Neuronal stem cell (in vitro differentiated cells): ENCODE data around the gene INSYN1.
A peak's percentile ranks its signal among the peaks of the same experiment; 100 is the strongest.
"Not testable (repeated sequence)": the region's sequence is repeated elsewhere in the genome, so short reads cannot be mapped to it uniquely, and the experiment has no call there.

Experiments
- DNase-seq: peaks from one replicate; pipeline ENCODE4 v3.0.0-alpha.2; 2013; ENCODE audit warnings: low spot score
- H2AFZ ChIP-seq: one replicate; pipeline ENCODE4 v1.6.1; 2013; ENCODE audit warnings: mild to moderate bottlenecking, low read length, inconsistent platforms
- H2AK5ac ChIP-seq: 2 replicates; pipeline ENCODE4 v1.6.1; 2013; ENCODE audit warnings: low read depth, mild to moderate bottlenecking, inconsistent platforms, low read length, moderate library complexity, mixed read lengths
- H2BK120ac ChIP-seq: 2 replicates; pipeline ENCODE4 v1.6.1; 2013; ENCODE audit warnings: low read depth, mild to moderate bottlenecking, inconsistent platforms, low read length, moderate library complexity, mixed read lengths
- H2BK12ac ChIP-seq: one replicate; pipeline ENCODE4 v1.6.1; 2013; ENCODE audit warnings: low read length, inconsistent platforms
- H2BK15ac ChIP-seq: 2 replicates; pipeline ENCODE4 v1.6.1; 2013; ENCODE audit warnings: mild to moderate bottlenecking, low read length, inconsistent platforms, mixed read lengths
- H2BK5ac ChIP-seq: one replicate; pipeline ENCODE4 v1.6.1; 2013; ENCODE audit warnings: inconsistent platforms, mild to moderate bottlenecking, low read length, moderate library complexity
- H3K14ac ChIP-seq: one replicate; pipeline ENCODE4 v1.6.1; 2013; ENCODE audit warnings: low read length, inconsistent platforms
- H3K18ac ChIP-seq: 2 replicates; pipeline ENCODE4 v1.6.1; 2013; ENCODE audit warnings: low read length, inconsistent platforms
- H3K23ac ChIP-seq: 2 replicates; pipeline ENCODE4 v1.6.1; 2013; ENCODE audit warnings: low read depth, mild to moderate bottlenecking, mixed read lengths, low read length, inconsistent platforms; ENCODE audit not compliant: poor library complexity
- H3K27ac ChIP-seq: replicated peaks from 3 replicates; pipeline ENCODE4 v1.5.1; 2013; ENCODE audit warnings: low read length, inconsistent platforms
- H3K27me3 ChIP-seq, 3 experiments: 2 replicates each; pipeline ENCODE4 v1.6.1; 2013; ENCODE audit warnings: low read length in 3 of 3, mild to moderate bottlenecking in 2 of 3, inconsistent platforms in 1 of 3, low read depth in 1 of 3, mixed read lengths in 1 of 3, moderate library complexity in 1 of 3; ENCODE audit not compliant: control insufficient read depth in 3 of 3, insufficient read depth in 3 of 3
- H3K36me3 ChIP-seq, 2 donors: replicated peaks in 1 of 2; 2 replicates each; pipeline ENCODE4 v1.6.1; 2013; ENCODE audit warnings: low read length in 2 of 2; ENCODE audit not compliant: control insufficient read depth in 2 of 2, insufficient read depth in 2 of 2
- H3K4ac ChIP-seq: 2 replicates; pipeline ENCODE4 v1.6.1; 2013; ENCODE audit warnings: inconsistent platforms, mild to moderate bottlenecking, low read length, moderate library complexity
- H3K4me1 ChIP-seq, 2 donors: 1 replicate in 1 of 2; 2 replicates in 1 of 2; pipeline ENCODE4 v1.6.1; 2013; ENCODE audit warnings: low read length in 2 of 2, low read depth in 1 of 2; ENCODE audit not compliant: control insufficient read depth in 2 of 2, insufficient read depth in 1 of 2
- H3K4me2 ChIP-seq: one replicate; pipeline ENCODE4 v1.6.1; 2013; ENCODE audit warnings: mild to moderate bottlenecking, low read length, inconsistent platforms; ENCODE audit not compliant: insufficient read depth, poor library complexity, severe bottlenecking
- H3K4me3 ChIP-seq, 2 donors: 2 replicates each; pipeline ENCODE4 v1.5.1; 2013; ENCODE audit warnings: low read length in 2 of 2, mild to moderate bottlenecking in 2 of 2, inconsistent platforms in 1 of 2, moderate library complexity in 1 of 2
- H3K79me1 ChIP-seq: one replicate; pipeline ENCODE4 v1.6.1; 2013; ENCODE audit warnings: low read depth, mild to moderate bottlenecking, inconsistent platforms, low read length, moderate library complexity
- H3K9ac ChIP-seq: one replicate; pipeline ENCODE4 v1.6.1; 2013; ENCODE audit warnings: mild to moderate bottlenecking, low read depth, low read length, inconsistent platforms; ENCODE audit not compliant: poor library complexity
- H3K9me3 ChIP-seq, 2 donors: replicated peaks in 1 of 2; 2 replicates each; pipeline versions ENCODE3 to v1.6.1; 2013; ENCODE audit warnings: low read length in 2 of 2, mild to moderate bottlenecking in 2 of 2, inconsistent platforms in 1 of 2, low read depth in 1 of 2, mixed read lengths in 1 of 2, moderate library complexity in 1 of 2; ENCODE audit not compliant: control insufficient read depth in 2 of 2, insufficient read depth in 1 of 2
- H4K8ac ChIP-seq: one replicate; pipeline ENCODE4 v1.6.1; 2013; ENCODE audit warnings: low read depth, mild to moderate bottlenecking, inconsistent platforms, low read length, moderate library complexity
- H4K91ac ChIP-seq: one replicate; pipeline ENCODE4 v1.6.1; 2013; ENCODE audit warnings: low read length, low read depth, mild to moderate bottlenecking, inconsistent platforms; ENCODE audit not compliant: poor library complexity
- WGBS, 2 donors: extraction: QIAGEN DNeasy Blood & Tissue Kit; methylation state at CpG; one replicate each; pipeline ENCODE4 v1.1.7; 2013; ENCODE audit warnings: missing lambda C conversion rate in 2 of 2, mixed read lengths in 1 of 2; ENCODE audit not compliant: insufficient read length in 2 of 2, insufficient replicate concordance in 1 of 2; ENCODE audit errors: extremely low coverage in 2 of 2; 5-methylcytosine and 5-hydroxymethylcytosine counted together

INSYN1 gene

DNA sequence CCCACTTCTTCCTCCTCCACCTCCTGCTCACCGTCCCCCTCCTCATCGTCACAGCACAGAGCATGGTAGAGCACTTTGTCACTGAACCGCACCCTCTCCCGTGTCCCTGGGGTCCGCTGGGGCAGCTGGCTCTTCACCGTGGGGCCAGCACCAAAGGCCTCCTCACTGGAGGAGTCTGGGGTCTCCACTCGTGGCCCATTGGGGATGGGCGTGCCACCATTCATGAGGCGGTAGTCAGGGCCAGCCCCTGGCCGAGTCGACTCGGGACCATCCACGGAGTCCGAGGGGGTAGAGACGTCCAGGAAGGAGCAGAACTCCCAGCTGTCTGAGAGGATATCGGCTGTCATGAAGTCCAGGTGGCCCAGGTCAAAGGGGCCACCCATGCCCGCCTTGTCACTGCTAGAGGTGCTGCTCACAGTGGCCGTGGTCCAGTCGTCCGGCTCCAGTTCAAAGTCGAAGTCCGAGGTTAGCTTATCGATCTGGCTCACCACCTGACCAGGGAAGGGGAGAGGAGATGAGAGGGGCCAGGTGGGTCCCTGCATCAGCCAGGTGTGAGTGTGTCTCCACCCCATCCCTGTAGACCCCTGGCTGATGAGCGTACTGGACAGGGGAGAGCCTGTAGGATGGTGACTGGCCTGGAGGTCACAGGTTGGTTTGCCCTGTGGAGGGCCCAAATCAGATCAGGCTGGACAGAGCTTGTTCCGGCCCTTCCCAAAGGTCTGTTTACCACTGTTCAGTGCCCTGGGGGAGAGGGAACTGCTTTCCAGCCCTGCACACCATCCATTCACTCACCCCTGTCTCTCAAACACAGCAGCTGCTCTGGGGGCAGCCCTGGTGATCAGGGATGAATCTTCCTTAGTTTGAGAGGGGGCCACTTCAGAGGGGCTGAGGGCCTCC, 12.8 kb downstream of the INSYN1 start:
- H2BK5ac ChIP-seq, result no peak overlapping the region
- no peak overlapping the region for H3K27ac ChIP-seq
- H4K8ac ChIP-seq, result no peak overlapping the region
- peak overlapping the region; percentile 5 for H2AK5ac ChIP-seq
- H3K9ac ChIP-seq, result no peak overlapping the region
- no peak overlapping the region for H3K4me2 ChIP-seq
- peak overlapping the region; percentile 49 for H2BK15ac ChIP-seq
- no peak overlapping the region for H2BK120ac ChIP-seq
- no peaks in the 10 kb centered on the region for H3K79me1 ChIP-seq
- peaks cover 6 to 16% of the 10 kb centered on the region in 2 donors for H3K4me1 ChIP-seq
- no peak overlapping the region for H3K4me3 ChIP-seq
- H2BK12ac ChIP-seq, result no peak overlapping the region
- H3K9me3 ChIP-seq, result peaks cover 0 to 2% of the 10 kb centered on the region in 2 donors
- H3K14ac ChIP-seq, result no peak overlapping the region
- no peak overlapping the region for H2AFZ ChIP-seq
- no CpG with 5 or more reads among the region's 25 CpGs for WGBS, 2 donors
- H3K23ac ChIP-seq, result peak overlapping the region; percentile 23
- no peak overlapping the region for H4K91ac ChIP-seq
- H3K27me3 ChIP-seq, result no peaks in the 10 kb centered on the region
- no peak overlapping the region for H3K18ac ChIP-seq
- DNase-seq, result no peak
- H3K36me3 ChIP-seq, result no peaks in the 10 kb centered on the region
- no peak overlapping the region for H3K4ac ChIP-seq

DNA sequence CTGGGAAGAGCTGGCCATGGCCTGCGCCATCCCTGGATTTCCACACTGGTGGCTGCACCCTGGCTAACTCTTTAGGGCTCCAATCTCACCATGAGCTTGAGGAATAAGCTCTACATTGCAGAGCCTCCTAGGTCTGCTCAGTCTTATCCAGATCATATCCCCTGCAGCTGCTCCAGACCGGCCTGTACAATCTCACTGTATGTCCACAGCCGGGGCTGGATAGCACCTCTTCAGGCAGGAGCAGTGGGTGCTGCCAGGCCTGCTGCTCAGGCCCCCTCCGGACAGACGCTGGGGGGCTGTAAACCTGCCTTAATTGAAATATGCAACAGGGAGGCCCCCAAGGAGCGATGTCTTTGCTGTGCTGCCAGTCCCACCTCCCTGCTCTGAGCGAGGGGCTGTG, 15.6 kb downstream of the INSYN1 start:
- no peak overlapping the region for H4K8ac ChIP-seq
- peaks cover 0 to 5% (median 0%) of the 10 kb centered on the region in 3 experiments for H3K27me3 ChIP-seq
- H3K4me3 ChIP-seq, result no peak overlapping the region
- H3K9ac ChIP-seq, result no peak overlapping the region
- no peak overlapping the region for H3K18ac ChIP-seq
- H3K4me1 ChIP-seq, result peaks cover 4% of the 10 kb centered on the region in 2 donors
- no peak overlapping the region for H3K27ac ChIP-seq
- no peak overlapping the region for H2AFZ ChIP-seq
- no peak overlapping the region for H4K91ac ChIP-seq
- peaks cover 0 to 2% of the 10 kb centered on the region in 2 donors for H3K9me3 ChIP-seq
- no peak overlapping the region for H3K23ac ChIP-seq
- H3K36me3 ChIP-seq, result no peaks in the 10 kb centered on the region
- H3K79me1 ChIP-seq, result no peaks in the 10 kb centered on the region
- no peak overlapping the region for H2BK120ac ChIP-seq
- H3K4me2 ChIP-seq, result no peak overlapping the region
- no peak for DNase-seq
- no peak overlapping the region for H2BK15ac ChIP-seq
- no CpG with 5 or more reads among the region's 7 CpGs for WGBS, 2 donors
- peak overlapping the region; percentile 5 for H2AK5ac ChIP-seq
- H3K14ac ChIP-seq, result no peak overlapping the region
- no peak overlapping the region for H2BK5ac ChIP-seq
- no peak overlapping the region for H3K4ac ChIP-seq
- no peak overlapping the region for H2BK12ac ChIP-seq

DNA sequence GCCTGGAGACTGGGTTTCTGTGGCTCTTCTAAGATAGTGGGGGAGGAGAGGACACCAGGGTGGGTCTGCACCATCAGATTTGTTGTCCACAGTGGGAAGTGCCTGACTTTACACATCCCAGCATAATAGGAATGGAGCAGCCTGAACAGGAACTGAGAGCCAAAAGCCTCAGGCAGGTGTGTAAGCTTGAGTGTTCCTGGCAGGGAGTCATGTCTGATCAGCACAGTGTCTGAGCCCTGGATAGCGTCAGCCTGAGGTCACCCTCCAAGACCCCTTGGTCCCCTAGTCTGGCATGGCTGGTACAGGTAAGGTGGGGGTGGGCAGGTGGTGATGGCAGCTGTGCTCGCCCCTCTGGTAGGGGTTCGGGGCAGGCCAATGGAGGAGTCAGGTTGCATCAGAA, 20.2 kb downstream of the INSYN1 start:
- no CpG with 5 or more reads among the region's 3 CpGs for WGBS, 2 donors
- no peak for DNase-seq
- peak overlapping the region; percentile 84 for H3K14ac ChIP-seq

DNA sequence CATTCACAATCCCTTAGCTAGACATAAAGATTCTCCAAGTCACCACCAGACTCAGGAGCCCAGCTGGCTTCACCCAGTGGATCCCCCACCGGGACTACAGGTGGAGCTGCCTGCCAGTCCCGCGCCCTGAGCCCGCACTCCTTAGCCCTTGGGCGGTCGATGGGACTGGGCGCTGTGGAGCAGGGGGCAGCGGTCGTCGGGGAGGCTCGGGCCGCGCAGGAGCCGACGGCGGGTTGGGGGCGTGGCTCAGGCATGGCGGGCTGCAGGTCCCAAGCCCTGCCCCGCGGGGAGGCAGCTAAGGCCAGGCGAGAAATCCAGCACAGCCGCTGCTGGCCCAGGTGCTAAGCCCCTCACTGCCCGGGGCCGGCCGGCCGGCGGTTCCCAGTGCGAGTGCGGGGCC, 21.1 kb downstream of the INSYN1 start:
- not testable (repeated sequence) for DNase-seq, H3K9ac ChIP-seq, H3K4me3 ChIP-seq, H4K91ac ChIP-seq, H2AFZ ChIP-seq, H3K27me3 ChIP-seq, H3K4ac ChIP-seq, H3K23ac ChIP-seq, H2BK5ac ChIP-seq, H2AK5ac ChIP-seq, H3K27ac ChIP-seq, H3K18ac ChIP-seq, H3K36me3 ChIP-seq, H3K14ac ChIP-seq, H3K4me1 ChIP-seq, H4K8ac ChIP-seq, H2BK120ac ChIP-seq, H2BK15ac ChIP-seq, H3K9me3 ChIP-seq, H3K79me1 ChIP-seq, H3K4me2 ChIP-seq, H2BK12ac ChIP-seq
- WGBS, 2 donors, result no CpG with 5 or more reads among the region's 29 CpGs

More for the DNA sequence above, 20.2 kb downstream of the INSYN1 start:
- H3K23ac ChIP-seq, result peak overlapping the region; percentile 25
- no peak overlapping the region for H4K91ac ChIP-seq
- peaks cover 0 to 5% (median 0%) of the 10 kb centered on the region in 3 experiments for H3K27me3 ChIP-seq
- peak overlapping the region; percentile 86 for H3K18ac ChIP-seq
- H3K36me3 ChIP-seq, result no peaks in the 10 kb centered on the region
- no peak overlapping the region for H2BK15ac ChIP-seq
- peak overlapping the region; percentile 74 for H2AK5ac ChIP-seq
- no peak overlapping the region for H3K9ac ChIP-seq
- no peaks in the 10 kb centered on the region for H3K79me1 ChIP-seq
- H3K4me2 ChIP-seq, result no peak overlapping the region
- H3K27ac ChIP-seq, result no peak overlapping the region
- H3K4me1 ChIP-seq, result no peaks in the 10 kb centered on the region
- H4K8ac ChIP-seq, result no peak overlapping the region
- no peak overlapping the region for H2BK120ac ChIP-seq
- H2BK5ac ChIP-seq, result no peak overlapping the region
- no peak overlapping the region for H2BK12ac ChIP-seq
- no peak overlapping the region for H3K4me3 ChIP-seq
- no peak overlapping the region for H2AFZ ChIP-seq
- H3K4ac ChIP-seq, result no peak overlapping the region
- peaks cover 1 to 5% of the 10 kb centered on the region in 2 donors for H3K9me3 ChIP-seq
